K562 (cell line): ENCODE results near the gene EEFSEC. TPM values are rescaled to one million over a fixed set of nuclear protein-coding genes. Genes with fewer than 3 reads are reported as not detected.

Experiments used
- ATAC-seq: fragments of 200-7000 bp; cut with Tn5 transposase; 3 replicates; pipeline ENCODE4 v1.9.1; 2020; ENCODE audit warnings: moderate library complexity
- BruUV-seq: library from RNA; stranded (reverse); fragments of 400-500 nt; replicated peaks from 2 replicates; lab custom pipeline; 2021; lab: Mats Ljungman, UMichigan
- CTCF ChIA-PET: fragments of 300-600 bp; formaldehyde crosslinking; extraction: SDS; loops from one replicate; lab custom pipeline; 2021; ENCODE audit warnings: low intra/inter-chr PET ratio; lab: Yijun Ruan, JAX
- POLR2A ChIA-PET: fragments of 300-600, 350-650 bp; sonication (Branson Sonifier 250); formaldehyde crosslinking; extraction: SDS; loops from one replicate; lab custom pipeline; 2021; ENCODE audit warnings: antibody characterized with exemption, inconsistent platforms; lab: Yijun Ruan, JAX
- DNase-seq, 4 experiments: peaks; one replicate each; pipeline versions ENCODE4 v3.0.0 to v3.0.0-alpha.2; 2011 to 2018; ENCODE audit warnings: low spot score in 3 of 4, mixed read lengths in 3 of 4; ENCODE audit errors: extremely low read depth in 1 of 4
- FAIRE-seq: peaks from 2 replicates; lab custom pipeline; 2011; peaks lifted over from hg19 to GRCh38; lab: Jason Lieb, UNC
- H2AFZ ChIP-seq: 2 replicates; pipeline ENCODE4 v1.6.0; 2011; ENCODE audit warnings: low read depth, low read length, control low read depth, inconsistent platforms
- H3K27ac ChIP-seq: fragments of 200-600 bp; 3 replicates; pipeline ENCODE4 v1.8.0; 2011; ENCODE audit warnings: low read depth, mild to moderate bottlenecking, control low read depth, inconsistent platforms, low read length, moderate library complexity, mixed read lengths; ENCODE audit errors: extremely low read depth
- H3K27me3 ChIP-seq, 2 experiments: fragments of 300-600 bp in 1 of 2; 2 replicates in 1 of 2; 3 replicates in 1 of 2; pipeline versions ENCODE4 v1.6.0 to v1.8.0; 2011; ENCODE audit warnings: inconsistent platforms in 2 of 2, low read length in 2 of 2, mild to moderate bottlenecking in 1 of 2, mixed read lengths in 1 of 2, moderate library complexity in 1 of 2; ENCODE audit not compliant: control insufficient read depth in 2 of 2, insufficient read depth in 2 of 2
- H3K36me3 ChIP-seq: fragments of 300-600 bp; 3 replicates; pipeline ENCODE4 v1.8.0; 2011; ENCODE audit warnings: mild to moderate bottlenecking, low read length, inconsistent platforms; ENCODE audit not compliant: control insufficient read depth, insufficient read depth
- H3K4me1 ChIP-seq, 2 experiments: fragments of 200-600 bp in 1 of 2; replicated peaks in 1 of 2; 2 replicates in 1 of 2; 3 replicates in 1 of 2; pipeline versions ENCODE4 v1.5.1 to v1.8.0; 2011; ENCODE audit warnings: inconsistent platforms in 2 of 2, low read length in 2 of 2, mild to moderate bottlenecking in 1 of 2, mixed read lengths in 1 of 2, moderate library complexity in 1 of 2; ENCODE audit not compliant: control insufficient read depth in 2 of 2, insufficient read depth in 2 of 2
- H3K4me2 ChIP-seq: 2 replicates; pipeline ENCODE4 v1.6.1; 2011; ENCODE audit warnings: low read length, control low read depth, inconsistent platforms, mixed read lengths; ENCODE audit not compliant: insufficient read depth
- H3K4me3 ChIP-seq: fragments of 200-600 bp; sonication (generic), shearing (Covaris generic); 2 replicates; pipeline ENCODE4 v1.5.1; 2016; ENCODE audit warnings: control low read depth, inconsistent platforms
- H3K79me2 ChIP-seq: fragments of 200-600 bp; 3 replicates; pipeline ENCODE4 v1.8.0; 2011; ENCODE audit warnings: low read length, inconsistent platforms; ENCODE audit not compliant: control insufficient read depth, insufficient read depth
- H3K9ac ChIP-seq, 2 experiments: 2 replicates each; pipeline versions ENCODE4 v1.6.0 to v1.6.1; 2011; ENCODE audit warnings: low read depth in 2 of 2, low read length in 2 of 2, control low read depth in 1 of 2, inconsistent platforms in 1 of 2, mild to moderate bottlenecking in 1 of 2, mixed read lengths in 1 of 2; ENCODE audit not compliant: insufficient read depth in 1 of 2
- H3K9me1 ChIP-seq: one replicate; pipeline ENCODE4 v1.6.0; 2011; ENCODE audit warnings: inconsistent platforms, mild to moderate bottlenecking, low read length, moderate library complexity; ENCODE audit not compliant: control insufficient read depth, insufficient read depth
- H3K9me3 ChIP-seq: replicated peaks from 2 replicates; pipeline ENCODE4 v1.5.1; 2011; ENCODE audit warnings: low read depth, low read length, inconsistent platforms; ENCODE audit not compliant: control insufficient read depth, insufficient read depth
- H4K20me1 ChIP-seq: replicated peaks from 2 replicates; pipeline ENCODE4 v1.6.1; 2011; ENCODE audit warnings: low read length, inconsistent platforms, mixed read lengths; ENCODE audit not compliant: control insufficient read depth, insufficient read depth
- CBFA2T3 ChIP-seq: fragments of 450-650 bp; IDR thresholded peaks from 2 replicates; pipeline ENCODE4 v1.6.1; 2017
- CBFB ChIP-seq: sonication (generic); formaldehyde crosslinking; IDR thresholded peaks from 2 replicates; pipeline ENCODE4 v1.4.0; 2020; ENCODE audit warnings: mild to moderate bottlenecking, missing genetic modification reagents
- DEAF1 ChIP-seq: fragments of 450-650 bp; formaldehyde crosslinking; IDR thresholded peaks from 2 replicates; pipeline ENCODE4 v1.4.0; 2020; ENCODE audit warnings: mild to moderate bottlenecking, moderate library complexity
- HINFP ChIP-seq: fragments of 450-650 bp; conservative IDR thresholded peaks from 2 replicates; pipeline ENCODE4 v1.6.1; 2016; ENCODE audit warnings: missing genetic modification characterization, low read depth, mild to moderate bottlenecking, control low read depth, missing compliant biosample characterization
- JUNB ChIP-seq: fragments of 450-650 bp; formaldehyde crosslinking; conservative IDR thresholded peaks from 2 replicates; pipeline ENCODE4 v1.4.0; 2020; ENCODE audit warnings: mild to moderate bottlenecking
- SP2 ChIP-seq: IDR thresholded peaks from 2 replicates; pipeline ENCODE4 v1.6.1; 2011; ENCODE audit warnings: mild to moderate bottlenecking, low read depth, low read length, moderate library complexity; ENCODE audit not compliant: poor library complexity, severe bottlenecking; ENCODE audit errors: extremely low read depth
- THAP12 ChIP-seq: fragments of 250-450 bp; sonication (Bioruptor Pico); IDR thresholded peaks from 2 replicates; pipeline ENCODE4 v1.9.0; 2021; ENCODE audit warnings: mild to moderate bottlenecking, inconsistent platforms
- WHSC1 ChIP-seq: IDR thresholded peaks from one replicate; pipeline ENCODE4 v1.6.1; 2012; ENCODE audit warnings: low read length, control low read depth, inconsistent platforms
- WGBS: fragments of 100-300 bp; shearing (Covaris generic); methylation state at CpG from one replicate; pipeline ENCODE4 v1.1.6; 2016; ENCODE audit warnings: low coverage, mixed read lengths; ENCODE audit not compliant: insufficient coverage; ENCODE audit errors: missing lambda C conversion rate; 5-methylcytosine and 5-hydroxymethylcytosine counted together
- in situ Hi-C: fragments of 300-500 bp; cut with MboI; formaldehyde crosslinking; loops from 4 replicates; pipeline ENCODE4 v1.15.0; 2018; ENCODE audit warnings: inconsistent platforms, mixed read lengths
- intact Hi-C: fragments of 100-400 bp; cut with micrococcal nuclease; formaldehyde crosslinking; loops from 2 replicates; pipeline ENCODE4 v1.14.2; 2022
- polyA plus RNA-seq, 8 experiments: library from polyadenylated mRNA; depleted of rRNA in 4 of 8; stranded (reverse) in 5 of 8; unstranded in 3 of 8; fragments of >200 nt; fragmentation: Nextera tagmentation in 2 of 8; fragmentation: Illumina TruSeq in 1 of 8; extraction: Ambion mirVana in 2 of 8; extraction: Trizol in 1 of 8; gene quantifications; 2 replicates each; pipeline versions ENCODE4 v1.2.1 to v1.2.3, GENCODE V29; 2011 to 2014; ENCODE audit warnings: inconsistent platforms in 1 of 8, missing spikeins in 1 of 8
- total RNA-seq, 7 experiments: library from RNA; depleted of rRNA in 6 of 7; stranded (reverse); fragments of >200 nt in 6 of 7; fragmentation: Illumina TruSeq in 2 of 7; extraction: Trizol in 2 of 7; gene quantifications; 2 replicates each; pipeline versions ENCODE4 v1.2.1 to v1.2.3, GENCODE V29; 2011 to 2021; ENCODE audit warnings: low replicate concordance in 1 of 7

Gene EEFSEC
- total and polyA plus RNA-seq, 9 of the 15 experiments (the other 6 are each of a cell fraction or from before 2014, with no cell fraction given) = 0.35 to 11.8 (median 7.7) TPM

GRCh38 chr3:128435561-128435960 lies 282.3 kb downstream of the EEFSEC start:
- DNase-seq (no peak), ATAC-seq (no peak), FAIRE-seq (no peak)
- no peaks in the 10 kb centered on the region for H3K79me2 ChIP-seq
- no peak overlapping the region for H3K4me3 ChIP-seq
- peaks cover 2 to 7% of the 10 kb centered on the region in 2 experiments; a peak in 1 of 5 replicates for H3K27me3 ChIP-seq
- H3K9me3 ChIP-seq = no peaks in the 10 kb centered on the region
- no peak overlapping the region for H3K27ac ChIP-seq
- TF ChIP-seq CBFA2T3 (0 out of 2 replicates have a peak, but pooled peaks have one; percentile 1), SP2 (no peak), JUNB (CRISPR knock-in tag) (no peak), HINFP (no peak), WHSC1 (no peak), CBFB (no peak), DEAF1 (CRISPR knock-in tag) (no peak), THAP12 (CRISPR knock-in tag) (no peak)
- no peak overlapping the region for H2AFZ ChIP-seq
- in situ Hi-C loops = no loop called here
- peak overlapping the region in 1 of 2 experiments; percentile 67; a peak in 1 of 4 replicates for H3K9ac ChIP-seq
- H3K36me3 ChIP-seq = no peaks in the 10 kb centered on the region
- ChIA-PET POLR2A (interaction anchor here (0.7 kb wide), 1 partner anchor 218 kb away, joined by 4 read pairs; no protein-coding TSS in a partner anchor), CTCF (no interaction called here)
- H3K4me1 ChIP-seq = peaks cover 4 to 34% of the 10 kb centered on the region in 2 experiments; a peak in 3 of 5 replicates
- H3K9me1 ChIP-seq = no peaks in the 10 kb centered on the region
- no TSS peak for BruUV-seq
- H4K20me1 ChIP-seq = no peaks in the 10 kb centered on the region
- no peak overlapping the region for H3K4me2 ChIP-seq
- WGBS = 92% methylated on average over 2 of the region's 5 CpGs
- intact Hi-C loops = loop anchor here (5.0 to 10.0 kb wide), 3 partner anchors 149 to 261 kb away; no protein-coding TSS in a partner anchor
